PC-3 (cell line): ENCODE data around the gene GLMP.

ENCODE experiments used
- EZH2 ChIP-seq: fragments of 300-600 bp; sonication (generic); IDR thresholded peaks from one replicate; pipeline ENCODE4 v1.6.1; 2017; ENCODE audit warnings: antibody characterized with exemption, mild to moderate bottlenecking, low read length; ENCODE audit not compliant: unreplicated experiment
- TF ChIP-seq, protein P1 (sequence below): fragments of 300-600 bp; sonication (generic); conservative IDR thresholded peaks from 2 replicates; pipeline ENCODE4 v1.5.1; 2017; ENCODE audit warnings: antibody characterized with exemption, low read depth, mild to moderate bottlenecking, low read length

DNA sequence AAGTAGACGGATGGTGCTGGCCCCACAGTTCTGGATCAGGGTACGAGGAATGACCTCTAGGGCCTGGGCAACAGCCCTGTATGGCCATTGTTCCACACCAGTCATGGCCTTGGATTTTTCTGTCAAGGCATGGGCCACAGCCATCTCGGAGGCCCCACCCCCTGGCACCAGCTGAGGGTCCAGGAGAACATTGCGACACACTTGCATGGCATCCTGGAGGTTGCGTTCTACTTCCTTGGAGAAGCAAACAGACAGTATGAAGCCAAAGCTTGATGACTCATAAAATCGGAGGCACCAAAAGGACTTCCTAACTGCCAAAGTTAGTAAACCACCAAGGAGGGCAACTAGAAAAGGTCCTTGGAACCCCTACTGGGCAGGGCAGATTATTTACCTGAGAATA lies 15.5 kb upstream of the GLMP start:
- TF ChIP-seq, protein P1, sequence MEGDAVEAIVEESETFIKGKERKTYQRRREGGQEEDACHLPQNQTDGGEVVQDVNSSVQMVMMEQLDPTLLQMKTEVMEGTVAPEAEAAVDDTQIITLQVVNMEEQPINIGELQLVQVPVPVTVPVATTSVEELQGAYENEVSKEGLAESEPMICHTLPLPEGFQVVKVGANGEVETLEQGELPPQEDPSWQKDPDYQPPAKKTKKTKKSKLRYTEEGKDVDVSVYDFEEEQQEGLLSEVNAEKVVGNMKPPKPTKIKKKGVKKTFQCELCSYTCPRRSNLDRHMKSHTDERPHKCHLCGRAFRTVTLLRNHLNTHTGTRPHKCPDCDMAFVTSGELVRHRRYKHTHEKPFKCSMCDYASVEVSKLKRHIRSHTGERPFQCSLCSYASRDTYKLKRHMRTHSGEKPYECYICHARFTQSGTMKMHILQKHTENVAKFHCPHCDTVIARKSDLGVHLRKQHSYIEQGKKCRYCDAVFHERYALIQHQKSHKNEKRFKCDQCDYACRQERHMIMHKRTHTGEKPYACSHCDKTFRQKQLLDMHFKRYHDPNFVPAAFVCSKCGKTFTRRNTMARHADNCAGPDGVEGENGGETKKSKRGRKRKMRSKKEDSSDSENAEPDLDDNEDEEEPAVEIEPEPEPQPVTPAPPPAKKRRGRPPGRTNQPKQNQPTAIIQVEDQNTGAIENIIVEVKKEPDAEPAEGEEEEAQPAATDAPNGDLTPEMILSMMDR: no peak
- TF ChIP-seq EZH2: no peak
